B cell (primary cell): ENCODE measurements around the gene DIP2B. TPM values are rescaled to one million over a fixed set of nuclear protein-coding genes. Genes with fewer than 3 reads are reported as not detected.

ENCODE experiments used
- ATAC-seq: fragments of 200-7000 bp; cut with Tn5 transposase; one replicate; pipeline ENCODE4 v1.10.0; 2021; ENCODE audit warnings: low read depth, mild to moderate bottlenecking, moderate number of reproducible peaks, moderate library complexity
- CTCF ChIA-PET: fragments of 350-600 bp; sonication (Branson Sonifier 250); formaldehyde crosslinking; loops from one replicate; lab custom pipeline; 2021; ENCODE audit warnings: antibody characterized with exemption, inconsistent platforms; lab: Charles Lee
- POLR2A ChIA-PET: fragments of 350-600 bp; sonication (Branson Sonifier 250); formaldehyde crosslinking; loops from one replicate; lab custom pipeline; 2021; ENCODE audit warnings: antibody characterized with exemption; lab: Charles Lee
- DNase-seq: peaks from one replicate; pipeline ENCODE4 v3.0.0; 2013
- H2AFZ ChIP-seq: 2 replicates; pipeline ENCODE4 v1.6.1; 2012; ENCODE audit warnings: mild to moderate bottlenecking, low read depth, low read length; ENCODE audit not compliant: insufficient read depth, poor library complexity, severe bottlenecking
- H3K27ac ChIP-seq, 2 donors: 1 replicate in 1 of 2; 2 replicates in 1 of 2; pipeline ENCODE4 v1.5.1; 2012 to 2013; ENCODE audit warnings: low read length in 2 of 2, mild to moderate bottlenecking in 2 of 2, moderate library complexity in 1 of 2
- H3K27me3 ChIP-seq, 4 experiments: fragments of 200-600 bp in 1 of 4; sonication (generic) in 1 of 4; replicated peaks in 1 of 4; 1 replicate in 2 of 4; 2 replicates in 2 of 4; pipeline versions ENCODE4 v1.6.1 to v1.7.0; 2013 to 2016; ENCODE audit warnings: low read length in 3 of 4, mild to moderate bottlenecking in 2 of 4, mixed read lengths in 1 of 4, moderate library complexity in 1 of 4; ENCODE audit not compliant: insufficient read depth in 4 of 4, control insufficient read depth in 3 of 4; ENCODE audit errors: control extremely low read depth in 1 of 4
- H3K36me3 ChIP-seq, 2 experiments: replicated peaks in 1 of 2; 1 replicate in 1 of 2; 2 replicates in 1 of 2; pipeline versions ENCODE4 v1.6.1 to v1.7.1; 2013; ENCODE audit warnings: low read length in 1 of 2; ENCODE audit not compliant: insufficient read depth in 2 of 2, control insufficient read depth in 1 of 2; ENCODE audit errors: control extremely low read depth in 1 of 2, extremely low read depth in 1 of 2
- H3K4me1 ChIP-seq, 2 donors: fragments of 200-600 bp in 1 of 2; sonication (generic) in 1 of 2; 1 replicate in 1 of 2; 2 replicates in 1 of 2; pipeline versions ENCODE4 v1.5.1 to v1.6.1; 2013 to 2017; ENCODE audit warnings: low read length in 2 of 2; ENCODE audit not compliant: control insufficient read depth in 2 of 2, insufficient read depth in 2 of 2
- H3K4me2 ChIP-seq: replicated peaks from 2 replicates; pipeline ENCODE3; 2012; ENCODE audit warnings: mild to moderate bottlenecking, low read depth, low read length; ENCODE audit not compliant: poor library complexity, severe bottlenecking
- H3K4me3 ChIP-seq, 5 experiments: fragments of 200-600 bp in 1 of 5; sonication (generic) in 1 of 5; 1 replicate in 3 of 5; 2 replicates in 2 of 5; pipeline versions ENCODE4 v1.5.1 to v1.7.0; 2011 to 2016; ENCODE audit warnings: low read length in 4 of 5, mild to moderate bottlenecking in 4 of 5, low read depth in 2 of 5, control low read depth in 1 of 5, moderate library complexity in 1 of 5; ENCODE audit not compliant: insufficient read depth in 1 of 5; ENCODE audit errors: control extremely low read depth in 1 of 5, extremely low read depth in 1 of 5
- H3K79me2 ChIP-seq: fragments of 200-600 bp; sonication (generic); one replicate; pipeline ENCODE4 v1.6.0; 2016; ENCODE audit warnings: low read length; ENCODE audit not compliant: control insufficient read depth, insufficient read depth
- H3K9ac ChIP-seq: fragments of 200-600 bp; sonication (generic); 2 replicates; pipeline ENCODE4 v1.6.1; 2017; ENCODE audit warnings: mild to moderate bottlenecking, low read length, moderate library complexity
- H3K9me3 ChIP-seq, 3 donors: one replicate each; pipeline versions ENCODE4 v1.6.1 to v1.7.1; 2013; ENCODE audit warnings: low read length in 2 of 3; ENCODE audit not compliant: control insufficient read depth in 2 of 3, insufficient read depth in 1 of 3; ENCODE audit errors: control extremely low read depth in 1 of 3
- H4K20me1 ChIP-seq: 2 replicates; pipeline ENCODE4 v1.6.0; 2012; ENCODE audit warnings: mild to moderate bottlenecking, low read length; ENCODE audit not compliant: insufficient read depth, control insufficient read depth, poor library complexity, severe bottlenecking
- H3K27ac Mint-ChIP-seq: one replicate; pipeline ENCODE4 v1.8.0; 2021; ENCODE audit warnings: mixed read lengths
- H3K27me3 Mint-ChIP-seq: one replicate; pipeline ENCODE4 v1.8.0; 2021; ENCODE audit warnings: mixed read lengths
- H3K4me1 Mint-ChIP-seq: one replicate; pipeline ENCODE4 v1.8.0; 2021; ENCODE audit warnings: mixed read lengths
- H3K4me3 Mint-ChIP-seq: one replicate; pipeline ENCODE4 v1.8.0; 2021; ENCODE audit warnings: mixed read lengths
- H3K9me3 Mint-ChIP-seq: one replicate; pipeline ENCODE4 v1.8.0; 2022; ENCODE audit warnings: mixed read lengths; ENCODE audit not compliant: insufficient read depth
- CTCF ChIP-seq: fragments of 200-600 bp; IDR thresholded peaks from one replicate; pipeline ENCODE4 v1.8.0; 2022; ENCODE audit warnings: antibody characterized with exemption, mild to moderate bottlenecking
- EZH2 ChIP-seq: IDR thresholded peaks from 2 replicates; pipeline ENCODE4 v1.6.1; 2012; ENCODE audit warnings: borderline replicate concordance, low read depth, mild to moderate bottlenecking, moderate library complexity, low read length; ENCODE audit not compliant: insufficient read depth, poor library complexity, severe bottlenecking
- WGBS: methylation state at CpG from one replicate; pipeline ENCODE4 v1.1.5; 2013; ENCODE audit warnings: missing lambda C conversion rate; ENCODE audit not compliant: insufficient coverage; 5-methylcytosine and 5-hydroxymethylcytosine counted together
- intact Hi-C: fragments of 100-400 bp; cut with micrococcal nuclease; formaldehyde crosslinking; loops from one replicate; pipeline ENCODE4 v1.10.0; 2022
- polyA plus RNA-seq: library from polyadenylated mRNA; depleted of rRNA; stranded (reverse); fragments of >200 nt; gene quantifications from 2 replicates; pipeline ENCODE4 v1.2.3, GENCODE V29; 2012
- total RNA-seq, 2 donors: library from RNA; stranded (reverse); fragments of 120-200 nt in 1 of 2; gene quantifications; 1 replicate in 1 of 2; 2 replicates in 1 of 2; pipeline versions ENCODE4 v1.2.3 to v1.2.4, GENCODE V29; 2013 to 2022

Gene DIP2B
- total and polyA plus RNA-seq, 2 donors (not counting 1 experiment from before 2014, with no cell fraction given), result 16.4 to 38.8 TPM

GRCh38 chr12:50557421-50557820 is 52.6 kb downstream of the DIP2B start:
- H3K4me1 Mint-ChIP-seq, result peaks cover 52% of the 10 kb centered on the region

GRCh38 chr12:50558970-50559369 is 54.2 kb downstream of the DIP2B start:
- peaks cover 83% of the 10 kb centered on the region for H4K20me1 ChIP-seq

More at GRCh38 chr12:50557421-50557820, 52.6 kb downstream of the DIP2B start:
- no peaks in the 10 kb centered on the region for H3K9me3 ChIP-seq
- Mint-ChIP-seq H3K9me3 (no peaks in the 10 kb centered on the region), H3K4me3 (no peak overlapping the region), H3K27me3 (no peaks in the 10 kb centered on the region), H3K27ac (no peak overlapping the region)
- POLR2A ChIA-PET, result no interaction called here
- peaks cover 0 to 5% of the 10 kb centered on the region in 2 experiments for H3K36me3 ChIP-seq
- CTCF ChIA-PET, result no interaction called here
- DNase-seq (no peak), ATAC-seq (no peak)
- no peak overlapping the region for H3K4me3 ChIP-seq
- intact Hi-C loops, result loop anchor here (10.0 kb wide), 1 partner anchor 53 kb away; the partner anchor contains the start of gene DIP2B
- no CpG with 5 or more reads among the region's 2 CpGs for WGBS
- no peak overlapping the region for H3K9ac ChIP-seq
- H3K79me2 ChIP-seq, result peaks cover 100% of the 10 kb centered on the region
- no peak overlapping the region for H3K27ac ChIP-seq
- H3K4me1 ChIP-seq, result peaks cover 16 to 25% of the 10 kb centered on the region in 2 donors
- no peak for TF ChIP-seq EZH2
- TF ChIP-seq CTCF, result no peak
- H2AFZ ChIP-seq, result no peak overlapping the region
- H4K20me1 ChIP-seq, result peaks cover 81% of the 10 kb centered on the region
- no peaks in the 10 kb centered on the region for H3K27me3 ChIP-seq
- no peak overlapping the region for H3K4me2 ChIP-seq

More at GRCh38 chr12:50558970-50559369, 54.2 kb downstream of the DIP2B start:
- H3K79me2 ChIP-seq, result peaks cover 100% of the 10 kb centered on the region
- TF ChIP-seq EZH2, result no peak
- no peak for TF ChIP-seq CTCF
- H3K4me3 Mint-ChIP-seq, result no peak overlapping the region
- no peak overlapping the region for H3K4me3 ChIP-seq
- intact Hi-C loops, result loop anchor here (10.0 kb wide), 1 partner anchor 54 kb away; the partner anchor contains the start of gene DIP2B
- peaks cover 2 to 5% of the 10 kb centered on the region in 2 experiments for H3K36me3 ChIP-seq
- DNase-seq, result no peak
- H2AFZ ChIP-seq, result no peak overlapping the region
- no peak overlapping the region for H3K9ac ChIP-seq
- no peaks in the 10 kb centered on the region for H3K27me3 ChIP-seq
- peak overlapping the region; percentile 4 for H3K4me2 ChIP-seq
- H3K4me1 Mint-ChIP-seq, result peaks cover 57% of the 10 kb centered on the region
- ChIA-PET POLR2A (no interaction called here), CTCF (no interaction called here)
- WGBS, result no CpG with 5 or more reads among the region's 1 CpG
- no peaks in the 10 kb centered on the region for H3K9me3 ChIP-seq
- no peak overlapping the region for H3K27ac Mint-ChIP-seq
- peaks cover 24 to 28% of the 10 kb centered on the region in 2 donors for H3K4me1 ChIP-seq
- no peak for ATAC-seq
- no peak overlapping the region for H3K27ac ChIP-seq
- no peaks in the 10 kb centered on the region for H3K9me3 Mint-ChIP-seq
- H3K27me3 Mint-ChIP-seq, result no peaks in the 10 kb centered on the region
